Measurements from ENCODE around the gene A2M.
"Not testable (repeated sequence)": the region's sequence is repeated elsewhere in the genome, so short reads cannot be mapped to it uniquely, and the experiment has no call there.

A2M gene

GRCh38 chr12:9115731-9116559 is at the start of gene A2M:
Gene A2M (minus strand): TSS chr12:9115919. CDS start chr12:9115849, 70 bp downstream.
- no peak for DNase-seq
- no peak for ATAC-seq

- DNase-seq (no peak), ATAC-seq (no peak)
These were observed 47.7 kb upstream of the A2M start for GRCh38 chr12:9163392-9163791.

GRCh38 chr12:9156119-9156518 is 40.4 kb upstream of the A2M start:
- ATAC-seq (no peak), DNase-seq (no peak)

GRCh38 chr12:9149372-9149771 is 33.7 kb upstream of the A2M start:
- no peak for ATAC-seq
- DNase-seq = no peak

- no peak for DNase-seq
- no peak for ATAC-seq
These were observed 33.2 kb upstream of the A2M start for GRCh38 chr12:9148926-9149325.

GRCh38 chr12:9147461-9147860 is 31.7 kb upstream of the A2M start:
- DNase-seq = no peak
- ATAC-seq = no peak

GRCh38 chr12:9144730-9145106 is 29.0 kb upstream of the A2M start:
- ATAC-seq = no peak
- DNase-seq = no peak

- DNase-seq = no peak
- no peak for ATAC-seq
These were observed 28.4 kb upstream of the A2M start for GRCh38 chr12:9143929-9144729.

- ATAC-seq (no peak), DNase-seq (no peak)
These were observed 27.4 kb upstream of the A2M start for GRCh38 chr12:9143137-9143536.

GRCh38 chr12:9139588-9140290 is 24.0 kb upstream of the A2M start:
- not testable (repeated sequence) for ATAC-seq

GRCh38 chr12:9135903-9136310 is 20.2 kb upstream of the A2M start:
- no peak for ATAC-seq

More at GRCh38 chr12:9139588-9140290, 24.0 kb upstream of the A2M start:
- DNase-seq = not testable (repeated sequence)

GRCh38 chr12:9134981-9135628 is 19.4 kb upstream of the A2M start:
- ATAC-seq (no peak), DNase-seq (peak; percentile 15)

More at GRCh38 chr12:9135903-9136310, 20.2 kb upstream of the A2M start:
- DNase-seq = no peak

- ATAC-seq = no peak
- no peak for DNase-seq
These were observed 17.6 kb upstream of the A2M start for GRCh38 chr12:9133216-9133916.

- ATAC-seq = no peak
These were observed 16.4 kb upstream of the A2M start for GRCh38 chr12:9132008-9132535.

GRCh38 chr12:9130244-9130643 is 14.5 kb upstream of the A2M start:
- DNase-seq = no peak
- no peak for ATAC-seq

More at GRCh38 chr12:9132008-9132535, 16.4 kb upstream of the A2M start:
- no peak for DNase-seq

- ATAC-seq (no peak), DNase-seq (no peak)
These were observed 12.4 kb upstream of the A2M start for GRCh38 chr12:9127936-9128663.

GRCh38 chr12:9127484-9127883 is 11.8 kb upstream of the A2M start:
- ATAC-seq (no peak), DNase-seq (no peak)

- no peak for DNase-seq
- ATAC-seq = no peak
These were observed 8.8 kb upstream of the A2M start for GRCh38 chr12:9124383-9125031.

- ATAC-seq = no peak
- DNase-seq = no peak
These were observed 8.2 kb upstream of the A2M start for GRCh38 chr12:9123781-9124382.
